K562 (cell line): ENCODE results near the gene CNDP1. TPM values are rescaled to one million over a fixed set of nuclear protein-coding genes. Genes with fewer than 3 reads are reported as not detected.

ENCODE experiments used
- CREB3L1 ChIP-seq: fragments of 450-650 bp; IDR thresholded peaks from 2 replicates; pipeline ENCODE4 v1.6.1; 2014; ENCODE audit warnings: low read depth, mild to moderate bottlenecking, moderate library complexity, borderline replicate concordance
- CTCF ChIP-seq, 3 experiments: IDR thresholded peaks in 2 of 3; conservative IDR thresholded peaks in 1 of 3; 2 replicates each; pipeline ENCODE4 v1.5.1; 2011 to 2012; ENCODE audit warnings: low read length in 3 of 3, mild to moderate bottlenecking in 3 of 3, control low read depth in 2 of 3, improper control_type of control experiment in 1 of 3, inconsistent platforms in 1 of 3, low read depth in 1 of 3, mixed read lengths in 1 of 3, moderate library complexity in 1 of 3; ENCODE audit not compliant: insufficient read depth in 2 of 3
- E2F6 ChIP-seq, 2 experiments: IDR thresholded peaks; 2 replicates each; pipeline ENCODE4 v1.6.1; 2011; ENCODE audit warnings: borderline replicate concordance in 1 of 2, control low read depth in 1 of 2, low read depth in 1 of 2, low read length in 1 of 2, mild to moderate bottlenecking in 1 of 2, mixed read lengths in 1 of 2, moderate library complexity in 1 of 2; ENCODE audit not compliant: insufficient read depth in 1 of 2, insufficient read length in 1 of 2, poor library complexity in 1 of 2, severe bottlenecking in 1 of 2; ENCODE audit errors: extremely low read depth in 1 of 2
- FOXK2 ChIP-seq, 2 experiments: fragments of 450-650 bp; IDR thresholded peaks in 1 of 2; conservative IDR thresholded peaks in 1 of 2; 2 replicates each; pipeline ENCODE4 v1.6.1; 2016; ENCODE audit warnings: low read depth in 2 of 2, mild to moderate bottlenecking in 1 of 2
- MNT ChIP-seq, 2 experiments: fragments of 450-650 bp; conservative IDR thresholded peaks; 2 replicates each; pipeline ENCODE4 v1.6.1; 2017; ENCODE audit warnings: mild to moderate bottlenecking in 2 of 2, moderate library complexity in 2 of 2
- MTA3 ChIP-seq: fragments of 450-650 bp; formaldehyde crosslinking; IDR thresholded peaks from 2 replicates; pipeline ENCODE4 v1.6.1; 2017; ENCODE audit warnings: mild to moderate bottlenecking, borderline replicate concordance
- NCOA6 ChIP-seq: fragments of 450-650 bp; IDR thresholded peaks from 2 replicates; pipeline ENCODE4 v1.6.1; 2017; ENCODE audit warnings: mild to moderate bottlenecking
- NR2C1 ChIP-seq, 2 experiments: fragments of 450-650 bp; IDR thresholded peaks; 2 replicates each; pipeline ENCODE4 v1.6.1; 2017; ENCODE audit warnings: mild to moderate bottlenecking in 2 of 2, antibody characterized with exemption in 1 of 2, inconsistent platforms in 1 of 2, missing compliant biosample characterization in 1 of 2, missing genetic modification characterization in 1 of 2
- NR2C2 ChIP-seq, 2 experiments: fragments of 200-800 bp in 1 of 2; sonication (Bioruptor generic) in 1 of 2; sonication (generic) in 1 of 2; formaldehyde crosslinking in 1 of 2; IDR thresholded peaks; 2 replicates each; pipeline versions ENCODE4 v1.6.1 to v1.8.0; 2016 to 2022; ENCODE audit warnings: mild to moderate bottlenecking in 1 of 2, missing compliant biosample characterization in 1 of 2, missing genetic modification characterization in 1 of 2, missing genetic modification reagents in 1 of 2
- PCBP1 ChIP-seq: fragments of 200-400 bp; formaldehyde crosslinking; IDR thresholded peaks from 2 replicates; pipeline ENCODE4 v1.6.1; 2018; ENCODE audit warnings: mild to moderate bottlenecking, low read depth, low read length; ENCODE audit not compliant: poor library complexity, severe bottlenecking
- RBBP5 ChIP-seq: fragments of 200-600 bp; sonication (generic); IDR thresholded peaks from 2 replicates; pipeline ENCODE4 v1.6.1; 2012; ENCODE audit warnings: borderline replicate concordance, mild to moderate bottlenecking, low read length, control low read depth, inconsistent platforms; ENCODE audit not compliant: insufficient read depth, poor library complexity, severe bottlenecking
- RFX1 ChIP-seq: fragments of 450-650 bp; IDR thresholded peaks from 2 replicates; pipeline ENCODE4 v1.6.1; 2016; ENCODE audit warnings: mild to moderate bottlenecking, moderate library complexity
- SRSF9 ChIP-seq: fragments of 200-400 bp; formaldehyde crosslinking; IDR thresholded peaks from 2 replicates; pipeline ENCODE4 v1.6.1; 2017; ENCODE audit warnings: low read depth, low read length, borderline replicate concordance
- SUPT5H ChIP-seq: fragments of 450-650 bp; IDR thresholded peaks from 2 replicates; pipeline ENCODE4 v1.6.1; 2016
- TAF1 ChIP-seq: IDR thresholded peaks from 2 replicates; pipeline ENCODE4 v1.6.1; 2011; ENCODE audit warnings: mild to moderate bottlenecking, low read length, moderate library complexity; ENCODE audit not compliant: insufficient read depth, control insufficient read depth, severe bottlenecking; ENCODE audit errors: extremely low read depth
- YY1 ChIP-seq, 3 experiments: IDR thresholded peaks; 2 replicates each; pipeline ENCODE4 v1.6.1; 2011; ENCODE audit warnings: low read length in 2 of 3, mild to moderate bottlenecking in 2 of 3, moderate library complexity in 2 of 3, borderline replicate concordance in 1 of 3, control low read depth in 1 of 3, low read depth in 1 of 3; ENCODE audit not compliant: insufficient read depth in 3 of 3, insufficient replicate concordance in 2 of 3, control insufficient read depth in 1 of 3, insufficient read length in 1 of 3; ENCODE audit errors: extremely low read depth in 1 of 3
- polyA plus RNA-seq, 8 experiments: library from polyadenylated mRNA; depleted of rRNA in 4 of 8; stranded (reverse) in 5 of 8; unstranded in 3 of 8; fragments of >200 nt; fragmentation: Nextera tagmentation in 2 of 8; fragmentation: Illumina TruSeq in 1 of 8; extraction: Ambion mirVana in 2 of 8; extraction: Trizol in 1 of 8; gene quantifications; 2 replicates each; pipeline versions ENCODE4 v1.2.1 to v1.2.3, GENCODE V29; 2011 to 2014; ENCODE audit warnings: inconsistent platforms in 1 of 8, missing spikeins in 1 of 8
- total RNA-seq, 7 experiments: library from RNA; depleted of rRNA in 6 of 7; stranded (reverse); fragments of >200 nt in 6 of 7; fragmentation: Illumina TruSeq in 2 of 7; extraction: Trizol in 2 of 7; gene quantifications; 2 replicates each; pipeline versions ENCODE4 v1.2.1 to v1.2.3, GENCODE V29; 2011 to 2021; ENCODE audit warnings: low replicate concordance in 1 of 7

Gene CNDP1
- total and polyA plus RNA-seq, 9 of the 15 experiments (the other 6 are each of a cell fraction or from before 2014, with no cell fraction given) = not detected

GRCh38 chr18:74496508-74497323 is 37.6 kb upstream of the CNDP1 start (continued):
- TF ChIP-seq TAF1 = peak; percentile 19
- no peak for TF ChIP-seq NR2C1 (IDR thresholded peaks at IDR 0.05)
- TF ChIP-seq NR2C1 (tag; IDR thresholded peaks at IDR 0.05) = 0 out of 2 replicates have a peak, but pooled peaks have one; percentile 3
- peak; percentile 13; the same call in 1 of the 2 replicates for TF ChIP-seq RFX1
- TF ChIP-seq FOXK2 (conservative IDR thresholded peaks at IDR 0.05 in 1 of 2, IDR thresholded peaks at IDR 0.05 in 1 of 2; ENCODE audit: low read depth in 2 of 2) = no peak
- TF ChIP-seq CTCF (IDR thresholded peaks at IDR 0.05 in 2 of 3, conservative IDR thresholded peaks at IDR 0.05 in 1 of 3; ENCODE audit: insufficient read depth in 2 of 3, low read depth in 1 of 3, low read length in 3 of 3) = peak; percentile 17 to 39 (median 24); a peak in 3 of 6 replicates
- peak; percentile 11; the same call in 1 of the 2 replicates for TF ChIP-seq SUPT5H
- TF ChIP-seq NR2C2 (CRISPR knock-in tag; IDR thresholded peaks at IDR 0.05) = no peak; the same call in 1 of the 2 replicates
- peak; percentile 78 for TF ChIP-seq NR2C2 (tag; IDR thresholded peaks at IDR 0.05)
- peak; percentile 35 for TF ChIP-seq PCBP1
- TF ChIP-seq NCOA6 = no peak
- peak; percentile 3 to 69 for TF ChIP-seq E2F6 (IDR thresholded peaks at IDR 0.05; ENCODE audit: borderline replicate concordance in 1 of 2, extremely low read depth in 1 of 2, insufficient read depth in 1 of 2, insufficient read length in 1 of 2, low read depth in 1 of 2, low read length in 1 of 2, poor library complexity in 1 of 2, severe bottlenecking in 1 of 2)
- no peak for TF ChIP-seq SRSF9
- TF ChIP-seq MNT (conservative IDR thresholded peaks at IDR 0.05) = peak; percentile 53 to 86; a peak in 3 of 4 replicates
- TF ChIP-seq CREB3L1 = peak; percentile 28; the same call in 1 of the 2 replicates
- TF ChIP-seq MTA3 = 0 out of 2 replicates have a peak, but pooled peaks have one; percentile 36
- peak in 2 of 3 experiments; percentile 19 to 71 for TF ChIP-seq YY1 (IDR thresholded peaks at IDR 0.05; ENCODE audit: borderline replicate concordance in 1 of 3, control insufficient read depth in 1 of 3, extremely low read depth in 1 of 3, insufficient read depth in 3 of 3, insufficient read length in 1 of 3, insufficient replicate concordance in 2 of 3, low read depth in 1 of 3, low read length in 2 of 3)
- TF ChIP-seq RBBP5 = peak; percentile 39
